ENCODE results near the gene SLC6A16.
"Not testable (repeated sequence)": the region's sequence is repeated elsewhere in the genome, so short reads cannot be mapped to it uniquely, and the experiment has no call there.

SLC6A16 gene

DNA sequence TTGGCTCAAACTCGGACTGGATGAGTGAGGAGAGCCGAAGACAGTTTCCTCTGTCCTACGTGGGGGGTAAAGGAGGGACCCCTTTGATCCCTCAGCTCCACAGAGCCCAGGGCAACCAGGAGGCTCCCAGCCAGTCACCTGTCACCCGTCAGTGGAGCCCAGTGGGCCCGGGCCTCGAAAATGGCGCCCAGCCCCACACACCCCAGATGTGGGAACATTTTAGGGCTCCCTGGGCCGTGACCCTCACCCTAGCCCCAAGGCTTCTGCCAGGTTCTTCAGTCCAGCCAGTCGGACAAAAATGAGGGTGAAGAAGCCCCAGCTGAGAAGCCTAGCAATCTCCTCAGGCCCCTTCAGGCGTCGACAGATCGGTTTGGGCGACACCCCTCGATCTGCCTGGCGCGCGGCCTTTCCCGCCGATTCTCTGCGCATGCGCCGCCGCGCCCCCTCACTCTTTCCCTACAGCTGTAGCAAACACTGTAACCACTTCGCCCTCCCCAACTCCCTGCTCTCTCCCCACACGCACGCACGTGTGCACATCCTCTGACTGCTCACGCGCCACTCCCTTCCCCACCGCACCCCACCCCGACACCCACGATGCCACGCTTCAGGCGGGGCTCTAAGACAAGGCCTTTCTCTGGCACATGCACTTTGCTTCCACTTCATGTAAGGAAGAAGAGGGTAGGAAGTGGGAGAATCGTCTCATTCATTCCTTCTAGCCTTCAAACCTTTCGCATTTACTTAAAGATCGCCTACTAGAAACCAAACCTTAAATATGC is at the start of gene SLC6A16:
Gene SLC6A16, minus strand, starts transcription at position 391 of the 776 bp plus-strand sequence. CDS start 13,844 bp downstream, outside the sequence.
- no peak for DNase-seq

DNA sequence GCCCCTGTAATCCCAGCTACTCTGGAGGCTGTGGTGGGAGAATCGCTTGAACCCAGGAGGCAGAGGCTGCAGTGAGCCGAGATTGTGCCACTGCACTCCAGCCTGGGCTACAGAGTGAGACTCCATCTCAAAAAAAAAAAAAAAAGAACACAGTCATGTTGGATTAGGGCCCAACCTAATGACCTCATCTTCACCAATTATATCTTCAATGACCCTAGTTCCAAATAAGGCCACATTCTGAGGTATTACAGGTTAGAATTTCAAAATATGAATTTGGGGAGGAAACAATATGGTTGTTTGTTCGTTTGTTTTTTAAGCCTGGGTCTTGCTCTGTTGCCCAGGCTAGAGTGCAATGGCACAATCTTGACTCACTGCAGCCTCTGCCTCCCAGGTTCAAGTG is 48.2 kb upstream of the SLC6A16 start:
- DNase-seq = not testable (repeated sequence)

GRCh38 chr19:49371184-49371583 is 46.2 kb upstream of the SLC6A16 start:
- DNase-seq = no peak

GRCh38 chr19:49368711-49369358 is 43.8 kb upstream of the SLC6A16 start:
- no peak for DNase-seq

DNA sequence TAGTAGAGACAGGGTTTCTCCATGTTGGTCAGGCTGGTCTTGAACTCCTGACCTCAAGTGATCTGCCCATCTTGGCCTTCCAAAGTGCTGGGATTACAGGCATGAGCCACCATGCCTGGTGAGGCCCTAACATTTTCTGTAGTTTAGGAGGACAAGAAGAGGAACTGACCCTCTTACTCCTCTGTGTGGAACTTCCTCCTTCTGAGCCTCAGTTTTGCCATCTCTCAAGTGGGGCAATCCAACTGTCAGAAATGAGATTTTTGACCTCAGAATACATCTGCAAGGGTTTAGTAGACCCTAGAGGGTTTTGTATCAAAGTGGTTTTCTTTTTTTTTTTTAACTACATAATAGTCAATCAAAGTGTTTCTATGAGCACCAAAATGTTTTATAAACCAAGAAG is 41.1 kb upstream of the SLC6A16 start:
- DNase-seq = no peak

GRCh38 chr19:49364083-49364737 is 39.2 kb upstream of the SLC6A16 start:
- DNase-seq = no peak

DNA sequence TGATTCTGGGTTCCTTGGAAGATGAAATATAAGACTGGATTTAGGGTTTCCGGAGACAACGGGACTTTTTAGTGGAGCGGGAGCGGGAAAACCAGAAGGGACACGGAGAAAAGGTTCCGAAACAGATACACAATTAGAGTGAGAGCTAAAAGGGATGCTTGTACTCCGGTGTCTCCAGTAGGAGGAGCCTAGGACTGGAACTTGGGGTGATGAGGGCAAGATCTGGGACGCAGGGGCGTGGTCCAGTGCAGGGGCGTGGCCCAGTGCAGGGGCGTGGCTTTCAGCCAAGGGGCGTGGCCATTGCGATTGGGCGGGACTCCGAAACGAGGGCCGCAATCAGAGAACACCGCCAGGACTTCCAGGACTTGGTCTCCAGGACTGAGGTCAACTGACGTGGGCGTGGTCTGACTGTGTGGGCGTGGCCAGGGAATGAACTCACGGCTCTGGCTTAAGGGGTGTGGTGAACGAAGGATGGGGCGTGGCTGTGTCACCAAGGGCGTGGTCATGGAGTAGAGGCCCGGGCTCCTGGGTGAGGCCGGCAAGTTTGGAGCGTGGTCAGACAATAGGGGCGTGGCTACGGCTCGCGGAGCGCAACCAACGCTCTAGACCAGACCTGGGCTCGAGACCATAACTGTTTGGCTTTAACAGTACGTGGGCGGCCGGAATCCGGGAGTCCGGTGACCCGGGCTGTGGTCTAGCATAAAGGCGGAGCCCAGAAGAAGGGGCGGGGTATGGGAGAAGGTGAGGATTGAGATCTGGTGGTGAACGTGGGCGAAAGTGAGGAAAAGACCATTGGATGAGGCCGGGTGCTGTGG is 38.5 kb upstream of the SLC6A16 start, which contains the start of gene DKKL1:
Gene DKKL1, plus strand, starts transcription at position 610 of the 815 bp plus-strand sequence. Its CDS starts 122 bp downstream, at position 732.
- peak; percentile 66 for DNase-seq

- DNase-seq = no peak
Observed at GRCh38 chr19:49362929-49363267, 37.9 kb upstream of the SLC6A16 start.

DNA sequence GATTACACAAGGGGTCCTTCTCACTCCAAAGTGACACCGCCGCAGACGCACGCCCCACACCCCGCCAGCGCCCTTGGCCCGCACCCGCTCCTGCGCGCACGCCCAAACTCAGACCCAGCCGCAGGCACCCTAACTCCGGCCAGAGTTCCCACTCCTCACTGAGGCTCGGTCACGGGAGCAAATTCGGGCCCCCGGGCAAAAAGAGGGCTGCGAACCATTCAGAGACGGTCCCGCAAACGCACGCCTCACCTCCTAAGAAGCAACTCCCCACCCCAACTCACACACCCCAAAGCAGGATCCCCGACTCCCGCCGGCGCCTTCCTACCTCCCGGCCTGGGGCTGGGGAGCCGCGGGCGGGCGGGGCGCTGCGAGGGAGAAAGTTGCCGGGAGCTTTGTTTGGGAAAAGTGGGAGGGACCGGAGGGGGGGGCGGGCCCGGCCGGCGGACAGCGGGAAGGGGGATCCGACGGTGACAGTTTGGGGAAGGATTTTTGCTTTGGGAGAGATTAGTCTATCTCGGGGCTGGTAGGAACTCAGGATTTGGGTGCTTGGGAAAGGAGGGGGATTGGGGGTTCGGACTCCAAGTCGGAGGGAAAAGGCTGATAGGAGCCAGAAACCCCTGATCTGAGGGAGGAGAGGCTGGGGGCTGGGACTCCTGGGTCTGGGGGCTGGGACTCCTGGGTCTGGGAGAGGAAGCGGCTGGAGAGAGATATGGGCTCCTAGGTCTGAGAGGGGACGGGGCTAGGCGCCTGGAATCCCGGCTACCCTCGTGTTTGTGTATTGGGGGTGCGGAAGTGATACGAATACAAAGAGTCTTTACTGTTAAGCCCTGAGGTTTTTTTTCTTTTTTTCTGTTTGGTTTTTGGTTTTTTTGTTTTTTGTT is 37.3 kb upstream of the SLC6A16 start, which contains the start of gene TEAD2:
Gene TEAD2, minus strand, starts transcription at position 369 of the 881 bp plus-strand sequence. CDS start 2,341 bp downstream, outside the sequence.
- DNase-seq = peak; percentile 11

GRCh38 chr19:49361438-49362047 is 36.6 kb upstream of the SLC6A16 start:
- DNase-seq = peak; percentile 11

GRCh38 chr19:49359851-49360820 is 35.1 kb upstream of the SLC6A16 start:
- DNase-seq = no peak

GRCh38 chr19:49357186-49357585 is 32.2 kb upstream of the SLC6A16 start:
- DNase-seq = no peak

- no peak for DNase-seq
Observed at GRCh38 chr19:49356382-49356781, 31.4 kb upstream of the SLC6A16 start.

- no peak for DNase-seq
Observed at GRCh38 chr19:49355909-49356353, 30.9 kb upstream of the SLC6A16 start.

- DNase-seq = no peak
Observed at GRCh38 chr19:49349567-49349966, 24.6 kb upstream of the SLC6A16 start.

- no peak for DNase-seq
Observed at GRCh38 chr19:49348305-49349189, 23.6 kb upstream of the SLC6A16 start.

DNA sequence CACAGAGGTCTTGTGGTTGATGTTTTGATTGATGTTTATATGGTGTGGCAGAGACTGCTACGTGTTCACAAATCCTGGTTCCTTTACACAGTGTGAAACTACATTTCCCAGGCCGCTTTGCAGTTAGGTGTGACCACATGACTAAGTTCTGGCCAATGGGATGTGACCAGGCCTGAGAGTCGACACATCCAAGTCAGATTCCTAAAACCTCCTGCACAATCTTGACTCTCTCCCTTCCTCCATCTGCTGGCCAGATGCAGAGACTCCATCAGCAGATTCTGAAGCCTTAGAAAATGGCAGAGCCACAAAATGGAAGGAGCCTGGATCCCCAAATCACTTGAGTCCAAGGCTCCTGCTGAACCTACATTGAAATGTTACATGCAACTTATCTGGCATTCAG is 22.8 kb upstream of the SLC6A16 start:
- no peak for DNase-seq

DNA sequence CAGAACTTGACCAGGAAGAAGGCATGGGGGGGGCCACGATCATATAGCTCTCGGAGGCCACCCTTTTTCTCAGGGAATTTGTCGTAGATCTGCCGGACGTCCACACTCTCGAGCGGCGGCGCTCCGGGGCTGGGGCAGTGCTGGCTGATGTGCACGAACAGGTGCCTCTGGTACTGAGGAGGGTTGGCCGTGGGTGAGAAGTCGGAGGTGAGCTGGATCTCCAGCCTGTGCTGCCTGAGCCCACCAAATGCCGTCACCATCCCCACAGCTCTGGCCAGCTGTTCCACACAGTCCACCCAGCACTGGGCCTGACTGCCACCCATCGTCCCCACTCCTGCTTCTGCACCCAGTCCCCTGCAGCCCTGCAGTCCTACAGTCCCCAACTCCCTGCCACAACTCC is 22.2 kb upstream of the SLC6A16 start:
- DNase-seq = no peak

Measured in activated naive CD4-positive, alpha-beta T cell treated with Interleukin-2 at 50 U/mL for 16 hours (primary cell).